ENCODE data around the gene DNAJC8. TPM values are rescaled to one million over a fixed set of nuclear protein-coding genes. Genes with fewer than 3 reads are reported as not detected.

The DNAJC8 gene
- total RNA-seq, 1 experiment from 2014 or later, result 127 TPM

- Histone ChIP-seq H3K36me3 (ENCODE audit: control insufficient read depth, insufficient read depth, low read length) (no peaks in the 10 kb centered on the region), H3K27me3 (ENCODE audit: control insufficient read depth, insufficient read depth, low read length) (no peaks in the 10 kb centered on the region), H3K27ac (ENCODE audit: low read length) (peak overlapping the region; percentile 77), H3K4me3 (ENCODE audit: low read depth in 2 of 2, low read length in 2 of 2) (peak overlapping the region; percentile 65 to 81), H3K4me1 (ENCODE audit: control insufficient read depth, insufficient read depth, low read length) (peaks cover 29% of the 10 kb centered on the region), H3K9me3 (ENCODE audit: control insufficient read depth, insufficient read depth, low read depth, low read length) (no peaks in the 10 kb centered on the region)
- POLR2A ChIA-PET, result interaction anchor here (0.5 to 1.4 kb wide), 3 partner anchors 19 to 184 kb away, joined by 3 to 13 read pairs (median 3); partner anchors contain the start of gene MED18
- TF ChIP-seq CTCF (IDR thresholded peaks at IDR 0.05) (peak; percentile 97), SIN3A (IDR thresholded peaks at IDR 0.05; ENCODE audit: borderline replicate concordance, insufficient read depth, low read depth, low read length) (no peak)
- DNase-seq (ENCODE audit: low read depth, low spot score) (no peak), ATAC-seq (peak; percentile 67)
- in situ Hi-C loops (cut with HindIII; ENCODE audit: low pct_unique_long_range_greater_than_20kb, low sequenced_read_pairs), result no loop called here
- intact Hi-C loops (cut with micrococcal nuclease; ENCODE audit: unreplicated experiment), result loop anchor here (2.0 kb wide), 2 partner anchors 112 to 120 kb away; partner anchors contain the start of gene PHACTR4
- no TSS peak for BruUV-seq (replicated peaks)
- CTCF ChIA-PET, result interaction anchor here (0.6 to 3.4 kb wide), 10 partner anchors 10 to 306 kb away, joined by 3 to 39 read pairs (median 4); partner anchors contain the start of gene MED18
Measured at GRCh38 chr1:28248273-28249012, 15.6 kb upstream of the DNAJC8 start.

GRCh38 chr1:28247612-28248272 lies 14.9 kb upstream of the DNAJC8 start:
- ChIA-PET CTCF (interaction anchor here (0.6 to 3.4 kb wide), 6 partner anchors 10 to 306 kb away, joined by 3 to 39 read pairs (median 5); no protein-coding TSS in a partner anchor), POLR2A (no interaction called here)
- H3K9me3 ChIP-seq (ENCODE audit: control insufficient read depth, insufficient read depth, low read depth, low read length), result no peaks in the 10 kb centered on the region
- peak overlapping the region; percentile 65 to 81 for H3K4me3 ChIP-seq (ENCODE audit: low read depth in 2 of 2, low read length in 2 of 2)
- intact Hi-C loops (cut with micrococcal nuclease; ENCODE audit: unreplicated experiment) (loop anchor here (2.0 kb wide), 2 partner anchors 113 to 121 kb away; partner anchors contain the start of gene PHACTR4), in situ Hi-C loops (cut with HindIII; ENCODE audit: low pct_unique_long_range_greater_than_20kb, low sequenced_read_pairs) (no loop called here)
- peaks cover 29% of the 10 kb centered on the region for H3K4me1 ChIP-seq (ENCODE audit: control insufficient read depth, insufficient read depth, low read length)
- no peaks in the 10 kb centered on the region for H3K36me3 ChIP-seq (ENCODE audit: control insufficient read depth, insufficient read depth, low read length)
- TF ChIP-seq POLR2AphosphoS5 (IDR thresholded peaks at IDR 0.05; ENCODE audit: low read depth, low read length), result no peak
- no TSS peak for BruUV-seq (replicated peaks)
- DNase-seq (ENCODE audit: low read depth, low spot score) (no peak), ATAC-seq (peak; percentile 16)
- no peaks in the 10 kb centered on the region for H3K27me3 ChIP-seq (ENCODE audit: control insufficient read depth, insufficient read depth, low read length)
- H3K27ac ChIP-seq (ENCODE audit: low read length), result peak overlapping the region; percentile 77

GRCh38 chr1:28246427-28246832 lies 13.6 kb upstream of the DNAJC8 start:
- ChIA-PET POLR2A (interaction anchor here (0.6 to 0.7 kb wide), 7 partner anchors 9 to 338 kb away, joined by 3 to 17 read pairs (median 6); no protein-coding TSS in a partner anchor), CTCF (interaction anchor here (0.6 to 0.9 kb wide), 2 partner anchors 9 to 359 kb away, joined by 5 to 9 read pairs; no protein-coding TSS in a partner anchor)

More at GRCh38 chr1:28246427-28246832, 13.6 kb upstream of the DNAJC8 start:
- in situ Hi-C loops (cut with HindIII; ENCODE audit: low pct_unique_long_range_greater_than_20kb, low sequenced_read_pairs) (no loop called here), intact Hi-C loops (cut with micrococcal nuclease; ENCODE audit: unreplicated experiment) (no loop called here)
- DNase-seq (ENCODE audit: low read depth, low spot score), result no peak
- ATAC-seq, result no peak
- H3K36me3 ChIP-seq (ENCODE audit: control insufficient read depth, insufficient read depth, low read length), result no peaks in the 10 kb centered on the region
- H3K27me3 ChIP-seq (ENCODE audit: control insufficient read depth, insufficient read depth, low read length), result no peaks in the 10 kb centered on the region
- BruUV-seq (replicated peaks), result TSS peak; percentile 94
- H3K9me3 ChIP-seq (ENCODE audit: control insufficient read depth, insufficient read depth, low read depth, low read length), result no peaks in the 10 kb centered on the region
- H3K27ac ChIP-seq (ENCODE audit: low read length), result peak overlapping the region; percentile 88
- peak overlapping the region; percentile 65 to 81 for H3K4me3 ChIP-seq (ENCODE audit: low read depth in 2 of 2, low read length in 2 of 2)
- no peak for TF ChIP-seq POLR2AphosphoS5 (IDR thresholded peaks at IDR 0.05; ENCODE audit: low read depth, low read length)
- no peak for TF ChIP-seq CTCF (IDR thresholded peaks at IDR 0.05)
- TF ChIP-seq REST (IDR thresholded peaks at IDR 0.05; ENCODE audit: insufficient read depth in 1 of 2, low read depth in 2 of 2, low read length in 1 of 2), result no peak
- no peak for TF ChIP-seq SIN3A (IDR thresholded peaks at IDR 0.05; ENCODE audit: borderline replicate concordance, insufficient read depth, low read depth, low read length)
- no peak for TF ChIP-seq TCF7L2 (IDR thresholded peaks at IDR 0.05; ENCODE audit: low read depth, low read length)
- peaks cover 29% of the 10 kb centered on the region for H3K4me1 ChIP-seq (ENCODE audit: control insufficient read depth, insufficient read depth, low read length)

Data from Panc1 (cell line).